GM18907 (cell line): ENCODE data around the gene SBF2.
"Not testable (repeated sequence)": the region's sequence is repeated elsewhere in the genome, so short reads cannot be mapped to it uniquely, and the experiment has no call there.

Experiments used
- ATAC-seq: cut with Tn5 transposase; IDR thresholded peaks from one replicate; pipeline ENCODE4 v1.9.1; 2021; ENCODE audit warnings: mild to moderate bottlenecking, moderate library complexity; ENCODE audit not compliant: unreplicated experiment

Gene SBF2

DNA sequence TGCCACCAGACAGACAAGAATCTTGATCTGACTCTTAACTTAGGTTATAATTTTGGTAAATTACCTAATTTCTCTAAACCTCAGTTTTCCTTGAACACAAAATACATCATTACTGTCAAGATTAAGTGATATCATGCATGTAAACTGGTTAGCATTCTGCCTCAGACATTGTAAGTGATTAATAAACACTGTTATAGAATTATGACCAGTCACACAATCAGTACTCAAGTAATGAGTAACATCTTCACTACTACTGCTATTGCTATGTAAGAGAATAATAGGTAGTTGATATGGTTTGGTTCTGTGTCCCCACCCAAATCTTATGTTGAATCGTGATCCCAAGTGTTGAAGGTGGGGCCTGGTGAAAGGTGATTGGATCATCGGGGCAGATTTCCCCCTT lies 218.9 kb downstream of the SBF2 start:
- ATAC-seq, result no peak

DNA sequence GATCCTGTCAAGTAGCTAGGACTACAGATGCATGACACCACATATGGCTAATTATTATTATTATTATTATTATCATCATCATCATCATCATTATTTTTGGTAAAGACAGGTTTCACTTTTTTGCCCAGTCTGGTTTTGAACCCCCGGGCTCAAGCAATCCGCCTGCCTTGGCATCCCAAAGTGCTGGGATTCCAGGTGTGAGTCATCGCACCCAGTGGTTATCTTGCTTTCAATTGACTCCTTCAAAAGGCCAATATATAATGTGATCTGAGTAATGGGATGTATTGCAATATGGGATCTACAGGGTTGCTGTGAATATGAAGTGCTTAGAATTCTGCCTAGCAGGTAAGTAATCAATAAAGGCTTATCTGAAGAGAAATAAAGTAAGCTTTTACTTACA lies 221.2 kb downstream of the SBF2 start:
- ATAC-seq, result no peak

DNA sequence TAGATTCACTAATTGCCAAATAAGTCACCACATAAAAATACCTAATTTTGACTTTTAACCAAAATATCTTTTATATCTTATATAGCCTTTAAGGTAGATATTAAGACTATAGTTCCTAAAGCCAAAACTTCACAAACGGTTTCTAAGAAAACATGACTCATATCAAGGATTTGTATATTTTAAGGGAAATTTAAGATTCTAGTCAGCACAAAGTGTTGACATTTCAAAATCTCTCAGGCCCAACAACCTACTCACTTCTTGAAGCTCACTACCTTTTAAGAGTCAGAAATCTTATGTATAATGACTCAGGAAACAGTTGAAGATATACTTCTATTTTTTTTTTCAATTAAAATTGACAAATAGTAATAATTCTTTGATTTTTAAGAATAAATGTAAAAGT lies 221.9 kb downstream of the SBF2 start:
- no peak for ATAC-seq

DNA sequence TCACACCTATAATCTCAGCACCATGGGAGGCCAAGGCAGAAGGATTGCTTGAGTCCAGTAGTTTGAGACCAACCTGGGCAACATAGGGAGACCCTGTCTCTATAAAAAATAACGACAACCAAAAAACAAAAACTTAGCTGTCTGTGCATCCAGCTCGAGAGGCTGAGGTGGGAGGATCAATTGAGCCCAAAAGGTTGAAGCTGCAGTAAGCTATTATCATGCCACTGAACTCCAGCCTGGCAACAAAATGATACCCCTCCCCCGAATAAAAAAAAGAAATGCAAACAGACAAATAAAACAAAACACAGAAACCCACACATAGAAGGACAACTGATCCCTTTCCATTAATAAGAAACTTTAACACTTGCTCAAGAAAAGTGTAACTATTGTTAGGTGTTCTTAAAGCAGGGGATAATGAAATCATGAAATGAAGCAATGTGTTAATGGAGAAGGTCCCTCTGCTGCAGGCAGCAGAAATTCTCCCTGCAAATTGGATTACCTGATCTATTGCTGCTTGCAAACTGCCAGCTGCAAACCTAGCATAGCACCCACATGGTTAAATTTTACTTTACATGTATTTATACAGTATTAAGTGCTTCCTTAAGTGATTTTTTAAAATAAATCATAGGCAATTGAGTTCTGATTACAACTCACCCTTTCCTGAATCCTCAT lies 226.3 kb downstream of the SBF2 start:
- ATAC-seq, result no peak

DNA sequence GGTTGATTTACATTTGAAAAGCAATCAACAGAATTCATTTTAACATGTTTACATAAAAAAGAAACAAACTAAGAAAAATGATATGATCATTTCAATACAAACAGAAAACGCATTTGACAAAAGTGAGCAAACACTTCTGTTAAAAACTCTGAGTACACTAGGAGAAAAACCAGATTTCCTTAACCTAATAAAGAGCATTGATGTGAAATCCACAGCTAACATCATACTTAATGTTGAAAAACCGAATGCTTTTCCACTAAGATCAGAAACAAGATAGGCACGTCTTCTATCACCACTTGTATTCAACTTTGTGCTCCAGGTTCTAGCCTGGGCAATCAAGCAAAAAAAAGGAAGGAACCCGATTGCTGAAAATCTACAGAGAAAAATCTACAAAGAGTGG lies 227.6 kb downstream of the SBF2 start:
- no peak for ATAC-seq

DNA sequence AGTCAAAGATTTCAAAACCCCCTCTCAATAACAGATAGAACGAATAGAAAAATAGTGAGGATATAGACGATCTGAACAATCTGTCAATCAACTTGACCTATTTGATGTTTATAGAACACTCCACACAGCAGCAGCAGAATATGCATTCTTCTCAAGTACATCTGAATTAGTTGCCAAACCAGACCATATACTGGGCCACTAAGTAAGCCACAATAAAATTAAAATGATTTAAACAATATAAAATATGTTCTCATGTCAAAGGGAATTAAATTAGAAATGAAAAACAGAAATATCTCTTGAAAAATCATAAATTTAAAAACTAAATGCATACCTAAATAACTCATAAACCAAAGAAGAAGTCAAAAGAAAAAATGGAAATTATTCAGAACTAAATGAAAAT lies 229.2 kb downstream of the SBF2 start:
- no peak for ATAC-seq

DNA sequence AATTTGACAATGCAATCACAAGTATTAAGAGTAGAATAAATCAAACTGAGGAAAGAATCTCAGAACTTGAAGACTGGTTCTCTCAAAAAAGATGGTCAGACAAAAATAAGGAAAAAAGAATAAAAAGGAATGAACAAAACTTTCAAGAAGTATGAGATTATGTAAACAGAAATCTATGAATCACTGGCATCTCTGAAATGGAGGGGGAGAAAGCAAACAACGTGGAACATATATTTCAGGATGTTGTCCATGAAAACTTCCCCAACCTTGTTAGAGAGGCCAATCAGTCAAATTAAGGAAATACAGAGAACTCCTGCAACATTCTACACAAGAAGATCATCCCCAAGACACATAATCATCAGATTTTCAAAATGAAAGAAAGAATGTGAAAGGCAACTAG lies 235.7 kb downstream of the SBF2 start:
- ATAC-seq, result no peak

DNA sequence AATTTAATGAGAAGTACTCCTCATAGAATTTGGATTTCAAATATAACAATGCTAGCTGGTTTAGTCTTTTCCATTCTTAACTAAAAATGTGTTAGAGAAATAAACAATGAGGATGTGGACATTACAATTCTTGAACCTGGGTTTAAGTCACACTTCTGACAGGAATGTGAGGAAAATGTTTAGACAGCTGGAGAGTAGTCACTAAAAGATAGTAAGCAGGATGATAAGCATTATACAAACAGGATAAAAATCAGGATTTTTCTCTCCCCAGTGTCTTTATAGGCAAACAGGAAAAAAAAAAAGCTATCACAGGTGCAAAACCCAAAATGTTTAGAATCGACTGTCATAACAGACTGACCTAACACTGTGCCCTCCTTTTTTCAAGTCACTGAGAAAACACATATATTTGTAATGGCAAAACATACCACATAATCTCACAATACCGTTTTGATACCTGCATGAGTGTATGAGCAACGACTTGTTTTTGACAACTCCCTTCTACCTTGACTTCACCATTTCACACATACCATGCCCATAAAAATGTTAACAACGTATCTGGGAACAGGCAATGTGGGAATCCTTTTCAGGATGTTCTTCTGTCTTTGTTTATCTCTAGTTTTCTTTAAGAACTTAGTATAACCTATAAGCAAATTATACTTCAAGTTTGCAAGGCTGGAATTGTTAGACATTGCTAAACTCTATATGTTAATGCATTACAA lies 242.0 kb downstream of the SBF2 start:
- no peak for ATAC-seq

DNA sequence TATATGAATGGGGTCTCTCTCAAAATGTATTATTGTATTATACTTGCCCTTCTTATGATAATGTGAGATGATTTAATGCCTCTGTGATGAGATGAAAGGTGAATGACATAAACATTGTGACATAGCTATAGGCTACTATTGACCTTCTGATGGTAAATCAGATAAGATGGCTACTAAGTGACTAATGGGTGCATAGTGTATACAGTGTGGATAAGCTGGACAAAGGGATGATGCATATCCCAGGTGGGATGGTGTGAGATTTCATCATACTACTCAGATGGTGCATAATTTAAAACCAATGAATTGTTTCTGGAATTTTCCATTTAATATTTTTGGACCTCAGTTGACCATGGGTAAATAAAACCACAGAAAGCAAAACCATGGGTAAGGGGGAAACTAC lies 243.5 kb downstream of the SBF2 start:
- no peak for ATAC-seq

DNA sequence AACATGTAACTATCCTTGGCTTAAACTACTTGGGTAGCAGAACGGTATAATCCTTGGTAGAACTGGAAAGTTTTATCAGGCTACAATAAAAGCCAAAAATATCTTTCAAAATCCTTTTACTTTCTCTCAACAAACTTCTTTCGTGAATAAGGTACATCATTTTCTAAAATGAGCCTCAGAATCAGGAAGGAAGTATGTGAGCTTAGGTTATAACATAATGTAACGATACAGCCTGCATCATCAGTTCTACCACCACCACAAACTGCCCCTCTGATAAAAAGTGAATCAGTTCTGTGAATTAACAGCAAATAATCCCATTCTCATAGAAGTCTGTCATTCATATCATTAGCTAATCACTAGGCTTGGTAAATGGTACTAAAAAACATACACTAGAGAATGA lies 244.3 kb downstream of the SBF2 start:
- ATAC-seq, result no peak

DNA sequence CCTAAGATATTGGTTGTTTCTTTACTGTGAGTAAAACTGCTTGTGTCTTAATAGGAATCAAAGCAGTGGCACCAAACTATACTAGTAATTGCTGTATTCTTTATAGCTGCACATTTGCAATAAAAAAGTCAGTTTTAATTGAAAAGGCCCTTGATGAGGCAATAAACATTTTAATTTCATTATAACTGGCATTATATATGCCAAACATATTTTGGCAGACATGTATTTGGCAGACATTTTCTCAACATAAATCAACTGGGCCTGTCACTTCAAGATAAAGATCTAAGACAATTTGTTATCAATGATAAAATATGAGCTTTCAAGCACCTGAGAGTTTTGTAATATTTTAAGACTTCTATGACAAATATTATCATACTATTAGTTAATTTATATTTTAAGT lies 245.7 kb downstream of the SBF2 start:
- ATAC-seq, result no peak

DNA sequence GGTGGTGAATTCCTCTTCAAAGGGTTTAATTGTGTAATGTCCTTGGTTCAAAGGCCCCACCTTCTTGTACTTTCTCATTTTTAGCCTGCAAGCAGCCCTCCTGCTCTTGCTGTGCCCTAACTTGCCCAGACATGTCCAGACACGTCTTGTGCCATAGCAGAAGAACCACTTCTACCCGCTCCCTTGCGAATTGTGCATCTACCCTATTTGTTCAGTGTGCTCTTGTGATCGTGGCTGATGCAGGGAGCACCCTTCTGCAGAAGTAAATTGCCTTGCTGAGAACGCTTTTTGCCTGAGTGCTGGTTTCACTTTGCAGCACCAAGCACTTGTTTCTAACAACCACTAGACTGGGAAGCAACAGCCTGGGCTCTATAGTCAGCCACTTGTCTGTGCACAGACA lies 249.4 kb downstream of the SBF2 start:
- no peak for ATAC-seq

DNA sequence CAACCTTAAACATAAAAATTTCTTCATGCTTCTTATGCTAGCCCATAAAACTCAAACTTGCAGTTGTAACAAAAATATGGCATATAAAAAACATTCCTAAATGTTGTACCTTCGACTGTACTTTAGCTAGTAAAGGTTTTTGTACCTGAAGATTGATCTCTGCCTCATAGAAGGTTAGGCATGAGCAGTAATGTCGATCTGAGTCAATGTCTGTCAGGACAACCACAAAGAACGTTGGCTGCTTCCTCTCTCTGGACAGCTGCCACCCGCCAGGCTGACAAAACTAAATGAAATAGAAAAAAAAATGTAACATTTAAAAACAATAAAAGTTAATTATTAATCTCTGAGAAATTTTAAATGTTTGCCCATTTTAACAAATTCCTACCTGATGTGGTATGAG lies 251.3 kb downstream of the SBF2 start:
- no peak for ATAC-seq

DNA sequence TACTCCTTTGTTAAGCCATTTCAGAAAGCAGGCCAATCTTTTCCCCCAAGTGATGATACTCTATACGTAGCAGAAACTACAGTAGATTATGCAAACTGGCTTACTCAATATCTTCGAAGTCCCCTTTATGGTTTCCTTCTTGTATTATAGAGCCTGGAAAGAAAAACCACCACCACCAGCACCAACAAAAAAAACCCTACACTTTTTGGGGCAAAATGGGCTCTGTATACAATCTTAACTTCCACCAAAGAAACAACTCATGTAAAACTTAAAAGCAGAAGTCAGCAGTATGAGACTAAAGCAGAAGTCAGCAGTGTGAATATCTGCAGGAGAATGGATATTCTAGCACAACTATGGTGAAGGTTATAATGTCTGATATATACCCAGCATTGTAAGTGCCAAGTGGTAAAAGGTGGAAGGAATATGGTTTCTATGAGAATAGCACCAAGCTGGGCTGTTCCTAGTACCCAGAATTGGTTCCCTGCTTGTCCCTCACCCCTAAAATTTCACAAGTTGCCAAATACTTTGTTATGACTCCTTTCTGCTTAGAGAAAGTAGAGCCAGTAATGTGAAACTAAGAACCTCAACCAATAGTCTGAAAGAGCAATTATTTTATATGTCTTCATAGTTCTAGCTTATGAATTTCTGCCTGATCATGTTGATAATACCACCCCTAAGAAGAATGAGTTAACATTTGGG lies 252.1 kb downstream of the SBF2 start:
- no peak for ATAC-seq

DNA sequence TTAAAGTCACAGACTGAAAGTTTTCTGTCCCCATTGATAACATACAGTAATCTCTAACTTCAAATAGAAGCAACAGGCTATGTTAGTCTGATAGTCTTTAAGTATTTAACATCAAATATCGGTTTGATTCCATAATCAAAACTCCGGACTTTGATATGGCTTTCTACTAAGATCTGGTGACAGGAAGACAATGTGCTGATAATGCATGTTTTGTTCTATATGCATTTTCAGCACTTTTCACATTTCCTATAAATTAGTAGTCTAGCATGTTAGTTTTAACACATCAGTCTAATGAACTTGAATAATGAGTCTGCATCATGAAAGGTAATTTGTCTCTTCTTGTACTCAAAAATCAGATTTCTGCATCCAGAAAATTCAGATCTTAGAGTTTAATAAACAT lies 252.7 kb downstream of the SBF2 start:
- no peak for ATAC-seq

DNA sequence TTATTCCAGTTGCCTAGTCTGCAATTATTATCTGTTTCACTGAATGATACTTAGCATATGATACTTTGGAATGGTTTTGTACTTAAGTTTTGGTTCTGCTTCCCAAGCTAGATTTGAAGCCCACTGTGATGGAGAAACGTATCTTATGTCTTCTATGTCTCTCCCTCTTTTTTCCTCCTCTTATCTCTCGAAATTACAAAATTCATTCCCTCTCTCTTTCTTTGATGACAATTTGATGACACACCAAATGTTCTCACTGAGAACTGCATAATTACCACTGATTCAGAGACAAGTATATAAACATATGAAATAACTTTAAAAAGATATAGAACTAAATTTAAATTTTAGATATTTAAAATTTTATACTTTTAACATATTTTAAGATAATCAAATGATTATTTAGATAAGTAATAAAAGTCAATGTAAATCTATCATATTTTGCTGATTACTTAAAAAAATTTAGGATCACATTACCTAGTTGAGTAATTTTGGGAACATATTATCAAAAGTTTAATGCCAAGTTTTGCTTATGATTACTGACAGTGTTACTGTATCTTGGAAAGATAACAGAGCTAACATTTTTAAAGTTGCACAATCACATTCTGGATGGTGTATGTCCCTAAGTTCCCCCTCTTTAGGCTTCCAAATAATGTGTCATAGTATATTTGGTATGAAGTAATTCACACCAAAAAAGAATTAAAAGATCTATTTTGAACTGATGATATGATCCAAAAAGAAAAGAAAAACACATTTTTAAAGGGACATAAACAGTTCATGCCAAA lies 255.3 kb downstream of the SBF2 start:
- ATAC-seq, result no peak

DNA sequence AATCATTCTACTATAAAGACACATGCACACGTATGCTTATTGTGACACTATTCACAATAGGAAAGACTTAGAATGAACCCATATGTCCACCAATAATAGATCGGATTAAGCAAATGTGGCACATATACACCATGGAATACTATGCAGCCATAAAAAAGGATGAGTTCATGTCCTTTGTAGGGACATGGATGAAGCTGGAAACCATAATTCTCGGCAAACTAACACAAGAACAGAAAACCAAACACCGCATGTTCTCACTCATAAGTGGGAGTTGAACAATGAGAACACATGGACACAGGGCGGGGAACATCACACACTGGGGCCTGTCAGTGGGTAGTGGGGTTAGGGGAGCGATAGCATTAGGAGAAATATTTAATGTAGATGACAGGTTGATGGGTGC lies 258.1 kb downstream of the SBF2 start:
- not testable (repeated sequence) for ATAC-seq

DNA sequence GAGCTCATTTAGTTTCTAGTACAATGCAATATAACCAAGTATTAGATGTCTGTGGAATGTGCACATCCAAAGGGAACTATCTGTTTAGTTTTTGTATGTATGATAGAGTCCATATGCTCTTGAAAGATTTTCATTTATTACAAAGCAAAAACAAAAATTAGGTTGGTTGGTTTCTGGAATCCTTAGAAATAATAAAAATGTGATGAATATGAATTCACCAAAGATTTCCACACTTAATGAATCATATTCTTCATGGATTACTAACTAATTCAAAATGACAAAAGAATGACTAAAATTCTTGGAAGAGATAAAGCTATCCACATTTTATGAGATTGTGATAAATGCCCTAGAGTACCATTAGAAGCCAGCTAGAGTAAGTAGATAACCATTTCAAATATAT lies 261.1 kb downstream of the SBF2 start:
- ATAC-seq, result no peak

DNA sequence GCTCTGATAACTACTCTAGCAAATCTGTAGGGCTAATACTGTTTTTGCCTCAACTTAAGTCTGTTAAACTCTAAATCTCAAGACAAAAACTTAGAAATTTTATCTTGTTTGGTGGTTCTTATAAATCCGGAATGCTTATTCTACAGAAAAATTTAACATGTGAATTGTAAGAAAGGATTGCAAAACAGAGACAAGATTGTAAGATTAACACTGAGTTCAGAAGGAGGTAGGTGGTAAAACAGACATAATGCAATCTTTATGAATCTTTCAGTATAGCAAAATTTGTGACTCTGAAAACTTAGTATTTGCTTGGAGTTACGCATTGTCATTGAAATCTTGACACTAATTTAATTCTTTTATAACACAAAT lies 263.9 kb downstream of the SBF2 start:
- no peak for ATAC-seq

DNA sequence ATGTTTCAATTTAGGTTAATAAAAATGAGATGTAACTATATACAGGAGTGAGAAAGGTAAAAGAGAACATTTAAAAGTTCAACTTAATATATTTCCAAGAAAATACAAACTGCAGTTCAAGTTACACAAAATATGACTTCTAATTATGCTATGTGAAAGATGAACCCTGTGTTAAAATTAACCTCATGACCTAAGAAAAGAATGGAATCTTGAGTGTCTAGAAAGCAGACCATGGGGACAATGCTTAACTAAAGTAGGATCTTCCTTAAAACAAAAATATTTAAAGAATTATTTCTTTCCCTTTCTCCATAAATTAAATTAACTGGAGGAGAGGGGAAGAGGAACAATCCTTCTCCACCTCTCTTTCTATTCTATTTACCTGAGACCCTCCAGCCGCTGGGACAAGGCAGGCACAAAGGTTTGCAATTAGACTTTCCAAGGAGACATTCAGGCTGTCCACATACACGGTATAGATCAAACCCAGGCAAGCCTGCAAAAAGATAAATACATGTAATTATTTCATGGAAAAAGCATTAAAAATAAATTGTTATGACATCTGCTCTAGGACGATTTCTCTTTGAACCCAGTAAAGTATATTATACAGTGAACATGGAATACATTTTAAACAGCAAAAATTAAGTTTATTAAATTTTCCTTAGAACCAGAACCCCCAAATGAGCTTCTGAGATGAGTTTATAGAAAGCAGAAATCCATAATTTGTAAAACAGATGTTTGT lies 264.5 kb downstream of the SBF2 start:
- no peak for ATAC-seq

DNA sequence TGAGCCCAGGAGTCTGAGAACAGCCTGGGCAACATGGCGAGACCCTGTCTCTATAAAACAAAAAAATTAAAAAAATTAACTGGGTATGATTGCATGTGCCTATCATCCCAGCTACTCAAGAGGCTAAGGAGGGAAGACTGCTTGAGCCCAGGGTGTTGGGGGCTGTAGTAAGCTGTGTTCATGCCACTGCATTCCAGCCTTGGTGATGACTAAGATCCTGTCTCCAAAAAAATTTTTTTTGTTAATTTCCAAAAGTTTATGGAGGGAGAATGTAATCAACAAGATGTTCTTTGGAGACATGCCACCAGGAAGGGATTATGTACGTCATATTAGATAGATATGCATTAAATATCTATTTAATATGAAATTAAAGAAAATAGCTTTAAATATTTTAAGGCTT lies 267.5 kb downstream of the SBF2 start:
- no peak for ATAC-seq
